HG03103 (cell line): ENCODE data around the gene ATF5.
"Not testable (repeated sequence)": the region's sequence is repeated elsewhere in the genome, so short reads cannot be mapped to it uniquely, and the experiment has no call there.

Experiments used
- ATAC-seq: cut with Tn5 transposase; IDR thresholded peaks from one replicate; pipeline ENCODE4 v1.9.1; 2021; ENCODE audit warnings: low read depth; ENCODE audit not compliant: unreplicated experiment

The ATF5 gene

DNA sequence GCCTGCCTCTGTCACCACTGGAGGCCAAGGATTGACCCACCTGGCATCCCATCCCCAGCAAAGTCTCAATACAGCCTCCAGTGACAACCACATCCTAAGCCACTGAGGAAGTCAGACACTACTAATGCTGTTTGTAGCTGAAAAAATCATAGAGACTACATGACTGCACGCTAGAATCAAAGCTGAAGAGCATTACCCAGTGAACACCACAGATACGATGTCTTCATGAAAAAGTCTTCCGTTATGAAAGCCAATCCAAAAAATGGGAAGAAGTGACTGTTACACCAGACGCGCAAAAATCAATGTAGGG lies 11.4 kb downstream of the ATF5 start:
- no peak for ATAC-seq

DNA sequence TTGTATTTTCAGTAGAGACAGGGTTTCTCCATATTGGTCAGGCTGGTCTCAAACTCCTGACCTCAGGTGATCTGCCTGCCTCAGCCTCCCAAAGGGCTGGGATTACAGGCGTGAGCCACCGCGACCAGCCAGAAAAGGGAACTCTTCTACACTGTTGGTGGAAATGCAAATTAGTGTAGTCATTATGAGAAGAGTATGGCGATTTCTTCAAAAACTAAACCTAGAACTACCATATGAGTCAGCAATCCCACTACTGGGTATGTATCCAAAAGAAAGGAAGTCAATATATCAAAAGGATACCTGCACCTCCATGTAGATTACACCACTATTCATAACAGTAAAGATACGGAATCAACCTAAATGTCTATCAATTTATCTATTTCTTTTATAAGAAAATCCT lies 15.6 kb downstream of the ATF5 start:
- not testable (repeated sequence) for ATAC-seq

DNA sequence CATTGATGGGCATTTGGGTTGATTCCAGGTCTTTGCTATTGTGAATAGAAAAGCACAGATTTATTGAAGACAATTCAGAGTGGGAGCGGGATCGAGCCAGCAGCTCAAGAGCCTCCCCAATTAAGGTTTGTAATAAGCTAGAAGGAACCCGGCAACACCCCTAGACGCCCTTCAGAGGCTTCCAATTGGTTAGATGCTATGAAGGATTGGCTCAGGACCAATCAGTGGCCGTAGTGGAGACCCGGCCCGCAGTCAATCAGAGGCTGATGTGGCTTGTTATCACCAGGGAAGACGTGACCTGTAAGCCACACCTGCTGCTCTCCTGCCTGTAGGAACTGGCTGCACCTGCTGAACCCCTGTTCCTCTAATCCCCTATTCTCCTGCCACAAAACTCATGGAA lies 17.4 kb downstream of the ATF5 start:
- no peak for ATAC-seq

DNA sequence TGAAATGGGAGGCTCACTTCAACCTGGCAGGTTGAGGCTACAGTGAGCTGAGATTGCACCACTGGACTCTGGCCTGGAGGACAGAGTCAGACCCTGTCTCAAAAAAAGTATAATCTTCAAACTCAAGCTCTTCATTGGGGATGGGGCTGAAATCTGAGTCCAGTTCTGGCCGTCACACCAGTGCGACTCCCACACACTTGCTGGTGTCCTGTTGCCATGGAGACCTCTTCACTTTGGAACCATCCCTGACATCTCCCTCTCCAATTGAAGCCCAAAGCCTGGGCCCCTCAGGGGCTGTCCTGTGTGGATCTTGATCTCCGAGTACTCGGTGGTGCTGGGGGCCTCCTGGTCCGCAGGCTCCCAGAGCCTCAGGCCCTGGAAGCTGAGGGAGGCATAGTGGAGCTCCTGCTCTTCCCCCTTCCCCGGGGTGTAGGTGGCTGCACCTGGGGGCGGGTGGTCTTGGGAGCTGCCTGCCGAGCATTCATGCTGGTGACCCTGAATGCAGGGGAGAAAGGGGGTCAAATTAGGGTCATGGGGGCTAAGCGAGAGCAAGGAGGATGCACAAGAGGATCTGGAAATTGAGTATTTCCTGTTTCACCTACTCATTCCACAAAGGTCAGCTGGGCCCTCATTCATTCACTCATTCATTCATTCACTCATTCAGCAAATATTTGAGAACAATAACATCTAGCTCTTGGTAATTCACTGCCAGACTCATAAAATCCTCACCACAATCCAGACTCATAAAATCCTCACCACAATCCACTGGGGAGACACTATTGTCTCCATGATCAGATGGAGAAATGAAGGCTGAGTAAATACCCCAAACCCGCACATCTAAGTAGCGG lies 21.0 kb downstream of the ATF5 start:
- no peak for ATAC-seq

DNA sequence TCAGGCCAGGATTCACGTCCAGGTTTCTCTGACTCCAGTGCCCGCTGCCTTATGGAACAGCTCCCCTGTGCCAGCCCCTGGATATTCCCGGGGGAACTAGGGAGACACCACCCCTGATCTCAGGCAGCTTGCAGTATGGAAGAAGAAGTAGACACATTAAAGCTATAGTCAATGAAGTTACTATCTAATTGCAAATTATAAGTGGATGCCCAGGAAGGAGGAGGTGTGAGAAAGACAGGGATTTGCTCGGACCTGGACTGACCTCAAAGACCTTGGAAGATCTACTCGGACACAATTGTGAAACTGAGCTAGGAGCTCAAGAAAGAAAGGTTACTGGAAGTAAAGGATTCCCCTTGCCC lies 21.6 kb downstream of the ATF5 start:
- ATAC-seq: no peak

DNA sequence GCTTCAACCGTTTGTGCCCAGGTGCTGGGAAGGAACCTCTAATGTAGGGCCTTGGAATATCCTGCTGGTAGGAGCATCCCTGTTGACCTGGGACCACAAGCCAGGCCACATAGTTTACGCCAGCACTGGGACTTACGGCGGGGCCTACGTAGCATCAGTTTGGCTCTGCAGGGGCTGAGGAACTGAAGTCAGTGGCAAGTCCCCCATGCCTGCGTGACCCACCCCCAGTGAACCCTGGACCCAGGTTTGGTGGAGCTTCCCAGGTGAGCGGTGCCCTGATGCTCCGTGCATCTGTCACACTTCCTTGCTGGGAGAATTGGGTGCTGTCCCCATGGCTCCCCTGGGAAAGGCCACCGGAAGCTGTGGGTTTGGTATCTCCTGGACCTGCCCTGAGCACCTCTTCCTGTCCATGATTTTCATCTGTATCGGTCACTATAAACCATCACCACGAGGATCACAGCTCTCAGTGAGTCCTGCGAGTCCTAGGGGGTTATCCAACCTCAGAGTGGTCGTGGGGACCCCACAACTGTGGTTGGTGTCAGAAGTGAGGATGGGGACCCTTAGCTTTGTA lies 22.0 kb downstream of the ATF5 start:
- ATAC-seq: no peak

DNA sequence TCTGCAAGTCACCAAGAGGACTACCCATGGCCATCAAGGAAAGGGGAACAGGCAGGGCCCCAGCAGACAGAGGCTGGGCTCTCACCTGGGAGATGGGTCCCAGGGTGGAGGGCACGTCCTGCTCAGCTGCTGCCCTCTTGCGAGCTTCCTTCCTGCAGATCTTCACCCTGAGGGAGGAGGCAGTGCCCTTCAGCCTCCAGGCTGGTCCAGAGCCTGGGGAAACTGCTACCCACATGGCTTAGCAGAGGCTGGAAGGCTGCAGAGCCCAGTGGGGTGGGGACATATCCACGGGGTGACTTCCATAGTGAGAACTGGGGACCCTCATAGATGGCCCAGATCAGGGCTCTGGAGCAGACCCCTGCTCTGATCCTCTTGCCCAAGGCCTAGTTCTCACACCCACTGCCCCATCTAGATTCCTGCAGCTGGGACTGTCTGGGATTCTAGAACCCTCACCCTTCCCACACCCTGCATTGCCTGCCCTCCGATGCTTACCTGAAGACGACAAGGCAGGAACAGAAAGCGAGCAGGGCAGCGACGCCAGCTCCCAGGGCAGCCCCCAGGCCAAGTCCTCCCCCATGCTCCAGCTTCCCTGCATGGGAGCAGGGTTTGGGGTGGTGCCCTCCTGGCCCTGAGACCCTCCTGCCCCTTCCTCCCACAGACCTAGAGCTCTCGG lies 22.9 kb downstream of the ATF5 start:
- ATAC-seq: no peak

DNA sequence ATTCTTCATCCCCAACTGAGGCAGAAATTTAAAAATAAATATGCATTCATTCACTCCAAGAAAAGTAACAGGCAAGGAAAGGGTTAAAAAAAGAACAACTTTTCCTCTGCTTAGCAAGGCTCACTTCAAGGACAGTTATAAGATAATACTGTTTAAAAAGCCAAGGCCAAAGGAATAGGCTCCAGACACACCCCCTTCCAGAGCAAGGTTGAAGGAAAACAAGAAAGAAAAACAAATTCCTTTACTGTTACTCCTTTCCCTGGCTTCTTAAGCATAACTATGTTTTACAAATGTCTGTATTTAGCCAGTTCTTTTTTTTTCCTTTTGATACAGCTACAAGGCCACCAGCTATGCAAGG lies 23.5 kb downstream of the ATF5 start:
- ATAC-seq: no peak

DNA sequence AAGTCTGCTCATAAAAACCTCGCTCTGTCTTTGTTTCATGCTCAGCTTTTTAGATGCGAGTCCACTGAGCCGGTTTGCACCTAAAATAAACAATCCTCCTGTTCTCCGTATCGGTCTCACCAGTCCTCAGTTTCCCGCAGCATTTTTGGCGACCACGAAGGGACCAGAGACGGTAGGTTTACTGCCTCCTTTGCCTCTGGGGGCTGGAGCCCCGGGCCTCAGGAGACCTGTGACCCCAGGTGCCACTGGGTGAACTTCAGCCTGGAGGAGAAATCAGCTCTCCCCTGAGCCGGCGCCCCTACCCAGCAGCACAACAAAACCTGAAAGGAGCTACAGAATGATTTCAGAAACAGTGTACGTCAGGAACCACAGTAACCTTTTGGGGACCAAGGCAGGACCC lies 23.9 kb downstream of the ATF5 start:
- no peak for ATAC-seq

DNA sequence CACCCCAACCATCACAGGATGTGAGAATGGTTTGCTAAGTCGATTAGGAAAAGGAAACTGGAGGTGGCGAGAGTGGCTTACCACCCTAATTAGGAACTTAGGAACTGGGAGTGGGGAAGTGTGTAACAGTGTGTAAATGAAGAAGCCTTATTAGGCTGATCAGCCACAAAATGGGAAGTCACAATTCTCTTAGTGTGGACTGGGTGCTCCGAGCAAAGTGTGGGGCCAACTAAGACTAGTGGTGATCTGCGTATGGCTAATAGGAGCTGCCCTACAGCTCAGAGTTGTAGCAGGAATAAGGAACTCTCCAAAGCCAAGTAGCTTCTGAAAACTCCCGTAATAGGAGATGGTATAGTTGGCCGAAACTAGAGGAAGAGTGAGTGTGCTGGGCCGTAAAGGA lies 24.4 kb downstream of the ATF5 start:
- ATAC-seq: no peak

DNA sequence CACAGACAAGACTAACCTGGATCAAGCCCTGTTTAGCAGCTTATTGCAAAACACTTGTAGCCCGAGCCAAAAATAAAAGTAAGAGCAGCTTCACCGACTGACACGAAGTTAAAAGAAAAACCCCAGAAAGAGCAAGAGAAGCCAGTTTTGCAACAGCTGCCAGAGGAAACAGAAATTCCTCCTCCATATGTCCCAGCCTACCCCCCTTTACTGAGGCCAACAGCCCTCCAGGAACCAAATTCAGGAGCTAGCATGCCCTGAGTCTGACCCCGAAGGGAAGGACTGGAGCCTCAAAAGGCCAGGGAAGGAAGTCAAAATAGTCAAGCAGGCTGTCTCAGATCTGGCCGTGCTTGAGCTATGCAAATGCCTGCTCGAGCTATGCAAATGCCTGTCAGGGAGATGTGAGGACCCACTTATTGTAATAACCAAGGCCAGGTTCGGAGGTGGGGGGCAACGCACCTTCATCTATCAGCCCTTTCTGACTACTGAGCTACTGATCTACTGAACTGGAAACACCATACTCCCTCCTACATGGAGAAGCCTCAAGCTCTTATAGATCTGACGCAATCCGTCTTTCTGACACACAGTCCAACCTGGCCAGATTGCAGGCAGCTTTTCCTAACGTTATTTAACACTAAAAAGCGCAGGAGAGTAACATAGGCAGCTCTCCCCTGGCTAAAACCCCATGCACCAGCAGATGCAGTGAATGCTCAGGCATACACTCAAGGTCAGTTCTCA lies 25.3 kb downstream of the ATF5 start:
- ATAC-seq: no peak

DNA sequence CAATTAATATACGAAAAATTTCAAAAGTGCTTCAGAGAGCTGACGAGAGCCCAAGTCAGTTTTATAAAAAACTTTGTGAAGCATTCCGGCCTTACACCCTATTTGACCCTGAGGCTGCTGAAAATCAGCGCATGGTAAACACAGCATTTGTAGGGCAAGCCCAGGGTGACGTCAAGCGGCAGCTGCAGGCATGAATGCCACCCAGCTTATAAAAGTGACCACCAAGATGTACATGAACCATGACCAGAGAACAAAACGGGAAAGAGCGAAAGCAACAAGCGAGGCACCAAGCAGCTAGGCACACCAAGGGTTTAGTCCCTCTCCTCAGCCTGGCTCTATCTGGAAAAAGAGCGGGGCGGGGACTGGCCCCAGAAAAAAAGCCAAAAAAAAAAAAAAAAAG lies 25.9 kb downstream of the ATF5 start:
- ATAC-seq: no peak

DNA sequence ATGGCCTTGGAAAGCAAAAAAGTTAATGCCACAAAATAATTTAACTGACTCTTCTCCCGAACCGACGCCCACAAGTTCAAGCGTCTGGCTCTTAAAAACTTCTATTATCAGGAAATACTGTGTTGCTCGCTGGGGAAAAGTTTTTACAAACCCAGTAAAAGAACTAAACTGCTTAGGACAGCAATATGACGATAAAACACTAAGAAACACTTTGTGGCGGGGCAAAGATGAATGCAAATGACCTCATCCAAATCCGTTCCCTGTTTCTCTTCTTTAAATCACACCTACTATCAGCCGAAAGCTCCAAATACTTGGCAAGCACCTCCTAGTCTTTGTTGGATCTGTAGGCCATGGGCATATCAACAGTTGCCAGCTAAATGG lies 27.1 kb downstream of the ATF5 start:
- no peak for ATAC-seq

DNA sequence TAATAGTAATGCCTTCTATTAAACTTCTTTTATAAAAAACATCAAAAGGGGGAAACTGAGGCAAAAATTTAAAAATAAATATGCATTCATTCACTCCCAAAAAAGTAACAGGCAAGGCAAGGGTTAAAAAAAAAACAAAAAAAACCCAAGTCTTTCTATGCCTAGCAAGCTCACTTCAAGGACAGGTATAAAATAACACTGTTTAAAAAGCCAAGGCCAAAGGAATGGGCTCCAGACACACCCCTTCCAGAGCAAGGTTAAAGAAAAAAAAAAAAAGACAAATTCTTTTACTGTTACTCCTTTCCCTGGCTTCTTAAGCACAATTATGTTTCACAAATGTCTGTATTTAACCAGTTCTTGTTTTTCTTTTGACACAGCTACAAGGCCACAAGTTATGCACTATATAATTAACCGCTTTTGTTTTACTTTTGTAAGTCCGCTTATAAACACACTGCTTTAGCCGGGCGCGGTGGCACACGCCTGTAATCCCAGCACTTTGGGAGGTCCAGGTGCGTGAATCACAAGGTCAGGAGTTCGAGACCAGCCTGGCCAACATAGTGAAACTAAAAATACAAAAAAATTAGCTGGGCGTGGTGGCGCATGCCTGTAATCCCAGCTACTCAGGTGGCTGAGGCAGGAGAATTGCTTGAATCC lies 28.4 kb downstream of the ATF5 start:
- ATAC-seq: no peak

DNA sequence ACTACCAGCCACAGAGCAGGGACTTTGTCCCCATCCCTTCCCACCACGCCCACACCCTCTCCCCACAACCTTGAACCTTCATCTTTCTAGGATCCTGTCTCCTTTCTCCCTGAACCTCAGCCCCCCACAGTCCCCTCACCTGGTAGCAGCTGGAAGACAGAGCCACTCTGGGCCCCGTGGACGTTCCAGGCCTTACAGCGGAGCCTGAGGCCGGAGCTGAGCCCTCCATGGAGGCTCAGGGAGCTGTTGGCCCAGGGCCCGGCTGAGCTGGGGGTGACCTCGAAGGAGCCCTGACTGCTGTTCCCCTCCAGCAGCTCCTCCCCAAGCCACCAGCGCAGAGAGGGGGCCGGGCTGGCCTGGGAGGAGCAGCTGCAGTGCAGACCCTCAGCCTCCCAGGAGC lies 29.1 kb downstream of the ATF5 start:
- not testable (repeated sequence) for ATAC-seq

DNA sequence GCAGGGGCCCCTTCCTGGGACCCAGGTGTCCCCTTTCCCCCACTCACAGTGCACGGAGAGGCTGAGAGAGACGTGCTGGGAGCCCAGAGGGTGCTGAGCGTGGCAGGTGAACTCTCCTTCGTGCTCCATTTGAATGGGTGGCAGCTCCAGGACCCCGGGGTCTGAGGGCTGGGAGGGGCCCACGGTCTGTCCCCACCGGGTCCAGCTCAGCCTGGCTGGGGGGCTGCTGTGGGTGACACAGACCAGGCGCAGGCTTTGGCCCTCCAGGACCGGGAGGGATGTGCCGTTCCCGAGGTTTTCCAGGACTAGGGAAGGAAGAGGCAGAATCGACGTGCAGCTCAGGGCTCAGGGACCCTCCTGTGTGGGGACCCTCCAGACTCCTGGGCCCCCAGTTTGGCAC lies 29.6 kb downstream of the ATF5 start:
- ATAC-seq: not testable (repeated sequence)

DNA sequence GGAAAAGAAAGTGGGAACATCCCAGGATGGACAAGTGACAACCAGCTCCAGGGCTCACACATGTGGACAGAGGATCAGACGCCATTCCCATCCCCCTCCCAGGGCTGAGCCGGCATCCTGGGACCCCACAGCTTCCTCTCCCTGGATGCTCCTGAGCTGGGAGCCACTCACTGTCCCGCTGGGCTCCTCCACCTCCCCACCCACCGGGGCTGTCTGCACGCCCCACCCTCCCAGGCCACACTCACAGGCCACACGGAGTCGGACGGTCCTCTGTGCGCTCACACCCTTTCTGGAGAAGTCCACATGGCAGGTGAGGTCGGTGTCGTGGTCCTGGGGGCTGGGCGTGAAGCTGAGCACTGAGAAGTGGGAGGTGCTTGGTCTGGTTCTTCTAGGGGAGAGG lies 30.9 kb downstream of the ATF5 start:
- not testable (repeated sequence) for ATAC-seq

DNA sequence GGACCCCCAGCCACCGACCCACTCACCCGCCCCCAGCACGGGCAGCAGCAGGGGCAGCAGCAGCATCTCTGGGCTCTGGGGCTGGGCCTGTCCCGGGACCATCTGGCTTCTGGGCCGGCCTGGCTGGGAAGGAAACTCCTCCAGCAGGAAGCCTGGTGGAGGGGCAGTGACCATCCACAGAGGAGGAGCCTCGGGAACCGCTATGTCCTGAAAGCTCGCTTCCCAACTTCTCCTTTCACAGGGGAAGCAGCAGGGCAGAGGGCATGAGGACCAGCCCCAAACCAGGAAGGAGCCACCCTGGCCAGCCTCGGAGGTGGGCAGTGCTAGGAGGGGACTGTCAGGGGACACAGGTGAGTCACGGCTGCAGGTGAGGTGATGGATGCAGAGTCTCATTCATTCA lies 32.0 kb downstream of the ATF5 start, which contains the start of gene SIGLEC11:
SIGLEC11 (minus strand) TSS at position 193 of the 400 bp plus-strand sequence; CDS start at position 102, 91 bp downstream.
- not testable (repeated sequence) for ATAC-seq

DNA sequence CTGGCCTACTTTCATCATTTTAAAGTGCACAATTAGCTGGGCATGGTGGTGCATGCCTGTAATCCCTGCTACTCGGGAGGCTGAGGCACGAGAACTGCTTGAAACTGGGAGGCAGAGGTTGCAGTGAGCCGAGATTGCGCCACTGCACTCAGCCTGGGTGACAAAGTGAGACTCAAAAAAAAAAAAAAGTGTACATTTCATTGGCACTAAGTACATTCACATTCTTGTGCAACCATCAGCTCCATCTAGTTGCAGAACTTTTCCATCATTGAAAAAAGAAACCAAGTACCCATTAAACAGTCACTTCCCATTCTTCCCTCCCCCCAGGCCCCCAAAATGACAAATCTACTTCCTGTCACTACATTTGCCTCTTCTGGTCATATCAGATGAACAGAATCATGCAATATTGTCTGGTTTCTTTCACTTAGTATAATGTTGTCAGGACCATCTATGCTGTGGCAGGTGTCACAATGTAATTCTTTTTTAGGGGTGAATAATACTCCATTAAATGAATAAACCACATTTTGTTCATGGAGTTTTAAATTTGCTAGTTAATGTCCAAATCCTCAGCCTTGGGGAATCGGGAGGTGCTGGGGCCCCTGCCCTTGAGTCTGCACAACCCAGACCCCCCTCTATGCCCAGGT lies 39.4 kb downstream of the ATF5 start:
- ATAC-seq: no peak

DNA sequence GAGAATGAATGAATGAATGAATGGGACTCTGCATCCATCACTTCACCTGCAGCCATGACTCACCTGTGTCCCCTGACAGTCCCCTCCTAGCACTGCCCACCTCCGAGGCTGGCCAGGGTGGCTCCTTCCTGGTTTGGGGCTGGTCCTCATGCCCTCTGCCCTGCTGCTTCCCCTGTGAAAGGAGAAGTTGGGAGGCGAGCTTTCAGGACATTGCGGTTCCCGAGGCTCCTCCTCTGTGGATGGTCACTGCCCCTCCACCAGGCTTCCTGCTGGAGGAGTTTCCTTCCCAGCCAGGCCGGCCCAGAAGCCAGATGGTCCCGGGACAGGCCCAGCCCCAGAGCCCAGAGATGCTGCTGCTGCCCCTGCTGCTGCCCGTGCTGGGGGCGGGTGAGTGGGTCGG lies 40.4 kb downstream of the ATF5 start:
- ATAC-seq: not testable (repeated sequence)
